CD4-positive, CD25-positive, alpha-beta regulatory T cell (primary cell): ENCODE data around the gene NEMP1. TPM values are rescaled to one million over a fixed set of nuclear protein-coding genes. Genes with fewer than 3 reads are reported as not detected.

Experiments
- ATAC-seq, 2 donors: fragments of 150-1000 bp; cut with Tn5 transposase; one replicate each; pipeline ENCODE4 v1.10.0; 2021; ENCODE audit warnings: low read depth in 2 of 2, moderate number of reproducible peaks in 2 of 2, moderate library complexity in 1 of 2
- DNase-seq, 3 donors: peaks; one replicate each; pipeline versions ENCODE4 v3.0.0 to v3.0.0-alpha.2; 2012 to 2022; ENCODE audit warnings: mixed read lengths in 1 of 3
- H3K27ac ChIP-seq: one replicate; pipeline ENCODE4 v1.7.0; 2013; ENCODE audit warnings: mild to moderate bottlenecking, low read length; ENCODE audit not compliant: insufficient read depth, poor library complexity, severe bottlenecking
- H3K27me3 ChIP-seq: one replicate; pipeline ENCODE4 v1.7.0; 2013; ENCODE audit warnings: low read length; ENCODE audit not compliant: control insufficient read depth, insufficient read depth
- H3K36me3 ChIP-seq: one replicate; pipeline ENCODE4 v1.7.0; 2013; ENCODE audit warnings: mild to moderate bottlenecking, low read length, moderate library complexity; ENCODE audit not compliant: control insufficient read depth, insufficient read depth
- H3K4me1 ChIP-seq: 2 replicates; pipeline ENCODE4 v1.7.0; 2013; ENCODE audit warnings: mild to moderate bottlenecking, low read length; ENCODE audit not compliant: insufficient read depth, control insufficient read depth, poor library complexity, severe bottlenecking
- H3K4me3 ChIP-seq: one replicate; pipeline ENCODE4 v1.7.0; 2013; ENCODE audit warnings: low read depth, mild to moderate bottlenecking, low read length, moderate library complexity
- H3K9me3 ChIP-seq, 2 experiments: 1 replicate in 1 of 2; 2 replicates in 1 of 2; pipeline ENCODE4 v1.7.0; 2013; ENCODE audit warnings: low read length in 2 of 2, mild to moderate bottlenecking in 1 of 2, moderate library complexity in 1 of 2; ENCODE audit not compliant: control insufficient read depth in 2 of 2
- H3K27ac Mint-ChIP-seq, 3 donors: one replicate each; pipeline ENCODE4 v1.8.0; 2020 to 2022; ENCODE audit warnings: mild to moderate bottlenecking in 3 of 3, mixed read lengths in 3 of 3, moderate library complexity in 2 of 3
- H3K27me3 Mint-ChIP-seq: one replicate; pipeline ENCODE4 v1.8.0; 2022; ENCODE audit warnings: mild to moderate bottlenecking, mixed read lengths
- H3K36me3 Mint-ChIP-seq: one replicate; pipeline ENCODE4 v1.8.0; 2020; ENCODE audit warnings: mixed read lengths
- H3K4me1 Mint-ChIP-seq, 4 donors: one replicate each; pipeline ENCODE4 v1.8.0; 2020 to 2022; ENCODE audit warnings: mixed read lengths in 4 of 4, mild to moderate bottlenecking in 1 of 4
- H3K4me3 Mint-ChIP-seq, 4 donors: one replicate each; pipeline ENCODE4 v1.8.0; 2020 to 2022; ENCODE audit warnings: mild to moderate bottlenecking in 4 of 4, mixed read lengths in 4 of 4, moderate library complexity in 3 of 4
- H3K9me3 Mint-ChIP-seq, 7 donors: one replicate each; pipeline ENCODE4 v1.8.0; 2020 to 2022; ENCODE audit warnings: mixed read lengths in 7 of 7, mild to moderate bottlenecking in 3 of 7, moderate library complexity in 2 of 7
- polyA plus RNA-seq, 4 donors: library from polyadenylated mRNA; unstranded; fragments of 300-500 nt; fragmentation: Illumina TruSeq; gene quantifications; one replicate each; pipeline ENCODE4 v1.2.3, GENCODE V29; 2021
- total RNA-seq: library from RNA; stranded (reverse); gene quantifications from one replicate; pipeline ENCODE4 v1.2.3, GENCODE V29; 2022

Gene NEMP1
- total and polyA plus RNA-seq, 5 donors from 2014 or later: 3.1 to 14.7 (median 5.4) TPM

GRCh38 chr12:57046086-57046791 lies 32.4 kb downstream of the NEMP1 start:
- no peak for ATAC-seq
- Mint-ChIP-seq H3K9me3 (no peaks in the 10 kb centered on the region), H3K4me1 (peaks cover 6 to 29% (median 10%) of the 10 kb centered on the region in 4 donors), H3K27me3 (peaks cover 11% of the 10 kb centered on the region), H3K4me3 (no peak overlapping the region), H3K36me3 (no peaks in the 10 kb centered on the region), H3K27ac (peak overlapping the region in 1 of 3 donors; percentile 86)
- Histone ChIP-seq H3K4me3 (no peak overlapping the region), H3K27ac (no peak overlapping the region), H3K4me1 (peaks cover 9% of the 10 kb centered on the region), H3K27me3 (peaks cover 3% of the 10 kb centered on the region), H3K9me3 (no peaks in the 10 kb centered on the region), H3K36me3 (no peaks in the 10 kb centered on the region)
- DNase-seq: no peak

- Histone ChIP-seq H3K36me3 (no peaks in the 10 kb centered on the region), H3K4me1 (peaks cover 9% of the 10 kb centered on the region), H3K27me3 (peaks cover 3% of the 10 kb centered on the region), H3K4me3 (no peak overlapping the region), H3K9me3 (no peaks in the 10 kb centered on the region), H3K27ac (no peak overlapping the region)
- no peak for DNase-seq
- H3K27ac Mint-ChIP-seq: no peak overlapping the region
- H3K27me3 Mint-ChIP-seq: peaks cover 11% of the 10 kb centered on the region
- H3K9me3 Mint-ChIP-seq: no peaks in the 10 kb centered on the region
- H3K36me3 Mint-ChIP-seq: no peaks in the 10 kb centered on the region
- no peak for ATAC-seq
- H3K4me3 Mint-ChIP-seq: no peak overlapping the region
- peaks cover 6 to 29% (median 10%) of the 10 kb centered on the region in 4 donors for H3K4me1 Mint-ChIP-seq
Observed at GRCh38 chr12:57044889-57045288, 33.7 kb downstream of the NEMP1 start.

- no peak overlapping the region for H3K27ac ChIP-seq
- no peak for ATAC-seq
- H3K27me3 ChIP-seq: peaks cover 3% of the 10 kb centered on the region
- H3K9me3 ChIP-seq: no peaks in the 10 kb centered on the region
- no peak overlapping the region for H3K4me3 Mint-ChIP-seq
- H3K36me3 ChIP-seq: no peaks in the 10 kb centered on the region
- no peak overlapping the region for H3K27ac Mint-ChIP-seq
- H3K36me3 Mint-ChIP-seq: no peaks in the 10 kb centered on the region
- H3K4me1 Mint-ChIP-seq: peaks cover 6 to 27% (median 10%) of the 10 kb centered on the region in 4 donors
- no peaks in the 10 kb centered on the region for H3K9me3 Mint-ChIP-seq
- H3K27me3 Mint-ChIP-seq: peaks cover 11% of the 10 kb centered on the region
- H3K4me1 ChIP-seq: peaks cover 9% of the 10 kb centered on the region
- no peak for DNase-seq
- no peak overlapping the region for H3K4me3 ChIP-seq
Observed at GRCh38 chr12:57044468-57044867, 34.1 kb downstream of the NEMP1 start.

GRCh38 chr12:57042695-57043094 lies 35.9 kb downstream of the NEMP1 start:
- Mint-ChIP-seq H3K9me3 (no peaks in the 10 kb centered on the region), H3K36me3 (no peaks in the 10 kb centered on the region), H3K27me3 (peaks cover 11% of the 10 kb centered on the region), H3K4me3 (no peak overlapping the region), H3K27ac (no peak overlapping the region), H3K4me1 (peaks cover 4 to 26% (median 10%) of the 10 kb centered on the region in 4 donors)
- H3K4me1 ChIP-seq: peaks cover 5% of the 10 kb centered on the region
- peaks cover 3% of the 10 kb centered on the region for H3K27me3 ChIP-seq
- no peaks in the 10 kb centered on the region for H3K36me3 ChIP-seq
- H3K9me3 ChIP-seq: no peaks in the 10 kb centered on the region
- ATAC-seq (no peak), DNase-seq (no peak)
- no peak overlapping the region for H3K27ac ChIP-seq
- H3K4me3 ChIP-seq: no peak overlapping the region

GRCh38 chr12:57040750-57041149 lies 37.8 kb downstream of the NEMP1 start:
- Histone ChIP-seq H3K36me3 (no peaks in the 10 kb centered on the region), H3K27me3 (peaks cover 3% of the 10 kb centered on the region), H3K4me3 (no peak overlapping the region), H3K27ac (no peak overlapping the region), H3K9me3 (no peaks in the 10 kb centered on the region), H3K4me1 (no peaks in the 10 kb centered on the region)
- Mint-ChIP-seq H3K9me3 (no peaks in the 10 kb centered on the region), H3K4me1 (peaks cover 0 to 6% (median 0%) of the 10 kb centered on the region in 4 donors), H3K27ac (no peak overlapping the region), H3K27me3 (peaks cover 7% of the 10 kb centered on the region), H3K36me3 (no peaks in the 10 kb centered on the region), H3K4me3 (no peak overlapping the region)
- no peak for DNase-seq
- ATAC-seq: no peak

GRCh38 chr12:57040211-57040610 lies 38.4 kb downstream of the NEMP1 start:
- no peak for ATAC-seq
- DNase-seq: no peak
- Mint-ChIP-seq H3K27ac (no peak overlapping the region), H3K27me3 (peaks cover 2% of the 10 kb centered on the region), H3K4me1 (peaks cover 0 to 6% (median 0%) of the 10 kb centered on the region in 4 donors), H3K9me3 (no peaks in the 10 kb centered on the region), H3K4me3 (no peak overlapping the region), H3K36me3 (no peaks in the 10 kb centered on the region)
- H3K9me3 ChIP-seq: no peaks in the 10 kb centered on the region
- H3K4me1 ChIP-seq: no peaks in the 10 kb centered on the region
- H3K27ac ChIP-seq: no peak overlapping the region
- H3K36me3 ChIP-seq: no peaks in the 10 kb centered on the region
- no peak overlapping the region for H3K4me3 ChIP-seq
- H3K27me3 ChIP-seq: peaks cover 3% of the 10 kb centered on the region

- ATAC-seq: no peak
- Mint-ChIP-seq H3K4me1 (peaks cover 0 to 6% (median 0%) of the 10 kb centered on the region in 4 donors), H3K4me3 (no peak overlapping the region), H3K27me3 (no peaks in the 10 kb centered on the region), H3K9me3 (no peaks in the 10 kb centered on the region), H3K36me3 (no peaks in the 10 kb centered on the region), H3K27ac (peak overlapping the region in 1 of 3 donors; percentile 72)
- Histone ChIP-seq H3K36me3 (no peaks in the 10 kb centered on the region), H3K4me1 (no peaks in the 10 kb centered on the region), H3K27ac (no peak overlapping the region), H3K27me3 (peaks cover 3% of the 10 kb centered on the region), H3K9me3 (no peaks in the 10 kb centered on the region), H3K4me3 (no peak overlapping the region)
- no peak for DNase-seq
Observed at GRCh38 chr12:57039016-57039798, 39.4 kb downstream of the NEMP1 start.
